Left lobe of liver (tissue), 2 donors: ENCODE results near the gene MAD1L1. TPM values are rescaled to one million over a fixed set of nuclear protein-coding genes. Genes with fewer than 3 reads are reported as not detected.

Experiments used
- ATAC-seq: fragments of 200-7000 bp; cut with Tn5 transposase; one replicate; pipeline ENCODE4 v1.9.1; 2020; ENCODE audit warnings: mild to moderate bottlenecking, moderate library complexity
- DNase-seq: peaks from one replicate; pipeline ENCODE4 v3.0.0-alpha.2; 2020; ENCODE audit warnings: low spot score
- total RNA-seq: library from RNA; stranded (reverse); gene quantifications from one replicate; pipeline ENCODE4 v1.2.1, GENCODE V29; 2021
- donor health status: DM: no; HTN: no; CAD: no; lungs with moderate emphysema.
- donor health status: DM: no; HTN: yes; CAD: no.

MAD1L1 gene
- total RNA-seq, 1 donor from 2014 or later: 24.9 TPM

GRCh38 chr7:2258661-2259365 lies 26.1 kb upstream of the MAD1L1 start:
- no peak for DNase-seq
- no peak for ATAC-seq

GRCh38 chr7:2257651-2258050 lies 24.9 kb upstream of the MAD1L1 start:
- ATAC-seq: no peak
- DNase-seq: no peak

GRCh38 chr7:2257046-2257551 lies 24.4 kb upstream of the MAD1L1 start:
- DNase-seq (no peak), ATAC-seq (no peak)

GRCh38 chr7:2256306-2257045 lies 23.7 kb upstream of the MAD1L1 start:
- DNase-seq (no peak), ATAC-seq (no peak)

GRCh38 chr7:2255145-2256139 lies 22.7 kb upstream of the MAD1L1 start:
- ATAC-seq: no peak
- DNase-seq: no peak

- no peak for DNase-seq
- ATAC-seq: no peak
These were observed 21.8 kb upstream of the MAD1L1 start for GRCh38 chr7:2254429-2255144.

- DNase-seq (no peak), ATAC-seq (no peak)
These were observed 20.9 kb upstream of the MAD1L1 start for GRCh38 chr7:2253525-2254244.

GRCh38 chr7:2253021-2253420 lies 20.3 kb upstream of the MAD1L1 start:
- no peak for DNase-seq
- no peak for ATAC-seq

GRCh38 chr7:2251841-2252771 lies 19.4 kb upstream of the MAD1L1 start:
- ATAC-seq (no peak), DNase-seq (no peak)

GRCh38 chr7:2251381-2251780 lies 18.6 kb upstream of the MAD1L1 start:
- DNase-seq: no peak
- ATAC-seq: no peak

- DNase-seq: no peak
- no peak for ATAC-seq
These were observed 17.1 kb upstream of the MAD1L1 start for GRCh38 chr7:2249744-2250323.

- peak; percentile 49 for ATAC-seq
- DNase-seq: no peak
These were observed 16.4 kb upstream of the MAD1L1 start for GRCh38 chr7:2248984-2249694.

- peak; percentile 51 for ATAC-seq
- DNase-seq: no peak
These were observed 14.6 kb upstream of the MAD1L1 start for GRCh38 chr7:2247141-2247995.

- no peak for DNase-seq
- no peak for ATAC-seq
These were observed 13.3 kb upstream of the MAD1L1 start for GRCh38 chr7:2245883-2246675.

- ATAC-seq: no peak
- no peak for DNase-seq
These were observed 11.8 kb upstream of the MAD1L1 start for GRCh38 chr7:2244404-2244995.
